Skin of body (tissue), 2 donors: ENCODE measurements around the gene PSG1. TPM values are rescaled to one million over a fixed set of nuclear protein-coding genes. Genes with fewer than 3 reads are reported as not detected.
"Not testable (repeated sequence)": the region's sequence is repeated elsewhere in the genome, so short reads cannot be mapped to it uniquely, and the experiment has no call there.

Experiments
- DNase-seq: peaks from one replicate; lab custom pipeline; 2025; lab: John Stamatoyannopoulos, UW
- total RNA-seq: library from RNA; depleted of rRNA; stranded (reverse); fragments of >200 nt; gene quantifications from one replicate; pipeline ENCODE4 v1.2.3, GENCODE V29; 2014

The PSG1 gene
- not detected for total RNA-seq

GRCh38 chr19:42879613-42880012, at the start of gene PSG1:
TSS of gene PSG1 (minus strand) at chr19:42879713. CDS start at chr19:42879581, 132 bp downstream.
- no peak for DNase-seq

- DNase-seq: no peak
Observed at GRCh38 chr19:42928896-42929295, 49.4 kb upstream of the PSG1 start.

GRCh38 chr19:42926781-42927180, 47.3 kb upstream of the PSG1 start:
- no peak for DNase-seq

GRCh38 chr19:42923106-42923505, 43.6 kb upstream of the PSG1 start:
- DNase-seq: not testable (repeated sequence)

GRCh38 chr19:42920971-42921370, 41.5 kb upstream of the PSG1 start:
- DNase-seq: not testable (repeated sequence)

GRCh38 chr19:42919757-42920079, 40.2 kb upstream of the PSG1 start:
- DNase-seq: no peak

GRCh38 chr19:42919070-42919756, 39.7 kb upstream of the PSG1 start:
- DNase-seq: not testable (repeated sequence)

GRCh38 chr19:42918377-42919069, 39.0 kb upstream of the PSG1 start:
- not testable (repeated sequence) for DNase-seq

GRCh38 chr19:42917634-42918033, 38.1 kb upstream of the PSG1 start, which contains the start of gene PSG6:
TSS of gene PSG6 (minus strand) at chr19:42917894. CDS start at chr19:42917792, 102 bp downstream.
- not testable (repeated sequence) for DNase-seq

- DNase-seq: not testable (repeated sequence)
Observed at GRCh38 chr19:42916931-42917330, 37.4 kb upstream of the PSG1 start.

- not testable (repeated sequence) for DNase-seq
Observed at GRCh38 chr19:42913516-42913915, 34.0 kb upstream of the PSG1 start.

- DNase-seq: not testable (repeated sequence)
Observed at GRCh38 chr19:42912941-42913340, 33.4 kb upstream of the PSG1 start.

GRCh38 chr19:42911731-42912130, 32.2 kb upstream of the PSG1 start:
- not testable (repeated sequence) for DNase-seq

- not testable (repeated sequence) for DNase-seq
Observed at GRCh38 chr19:42906162-42906561, 26.6 kb upstream of the PSG1 start.

GRCh38 chr19:42900561-42900960, 21.0 kb upstream of the PSG1 start:
- DNase-seq: not testable (repeated sequence)

- not testable (repeated sequence) for DNase-seq
Observed at GRCh38 chr19:42899674-42900073, 20.2 kb upstream of the PSG1 start.

GRCh38 chr19:42899110-42899509, 19.6 kb upstream of the PSG1 start:
- DNase-seq: not testable (repeated sequence)

- not testable (repeated sequence) for DNase-seq
Observed at GRCh38 chr19:42898656-42899055, 19.1 kb upstream of the PSG1 start.

GRCh38 chr19:42897729-42898128, 18.2 kb upstream of the PSG1 start:
- DNase-seq: not testable (repeated sequence)

- not testable (repeated sequence) for DNase-seq
Observed at GRCh38 chr19:42890446-42890845, 10.9 kb upstream of the PSG1 start.

- DNase-seq: not testable (repeated sequence)
Observed at GRCh38 chr19:42887876-42888445, 8.4 kb upstream of the PSG1 start.

- DNase-seq: not testable (repeated sequence)
Observed at GRCh38 chr19:42882730-42883129, 3.2 kb upstream of the PSG1 start.
